CD4-positive, alpha-beta T cell treated with Interferon alpha-2 for 1 hour (primary cell): ENCODE measurements around the gene LARGE1.

Source experiments
- DNase-seq, 2 donors: peaks; one replicate each; pipeline ENCODE4 v3.0.0-alpha.2; 2020 to 2022

LARGE1 gene

GRCh38 chr22:33539902-33540751 lies 380.1 kb downstream of the LARGE1 start:
- DNase-seq, result no peak

- DNase-seq, result no peak
Observed at GRCh38 chr22:33539202-33539901, 380.9 kb downstream of the LARGE1 start.

- no peak for DNase-seq
Observed at GRCh38 chr22:33538277-33538885, 381.9 kb downstream of the LARGE1 start.

- DNase-seq, result no peak
Observed at GRCh38 chr22:33537059-33537458, 383.2 kb downstream of the LARGE1 start.

GRCh38 chr22:33535937-33536875 lies 384.1 kb downstream of the LARGE1 start:
- DNase-seq, result no peak

- no peak for DNase-seq
Observed at GRCh38 chr22:33529424-33530113, 390.7 kb downstream of the LARGE1 start.

- no peak for DNase-seq
Observed at GRCh38 chr22:33528183-33528582, 392.1 kb downstream of the LARGE1 start.

GRCh38 chr22:33526434-33527107 lies 393.7 kb downstream of the LARGE1 start:
- DNase-seq, result no peak

GRCh38 chr22:33524511-33525260 lies 395.6 kb downstream of the LARGE1 start:
- DNase-seq, result no peak

- DNase-seq, result no peak
Observed at GRCh38 chr22:33521879-33522665, 398.2 kb downstream of the LARGE1 start.

GRCh38 chr22:33520904-33521780 lies 399.1 kb downstream of the LARGE1 start:
- no peak for DNase-seq

- DNase-seq, result no peak
Observed at GRCh38 chr22:33519974-33520903, 400.0 kb downstream of the LARGE1 start.

- DNase-seq, result peak; percentile 16 to 22
Observed at GRCh38 chr22:33519071-33519973, 401.0 kb downstream of the LARGE1 start.

GRCh38 chr22:33518405-33518804 lies 401.9 kb downstream of the LARGE1 start:
- no peak for DNase-seq

- no peak for DNase-seq
Observed at GRCh38 chr22:33515795-33516194, 404.5 kb downstream of the LARGE1 start.
